Esophagus squamous epithelium (tissue), 5 donors: ENCODE data around the gene MYO6. TPM values are rescaled to one million over a fixed set of nuclear protein-coding genes. Genes with fewer than 3 reads are reported as not detected.

Experiments
- DNase-seq: peaks from one replicate; lab custom pipeline; 2025; lab: John Stamatoyannopoulos, UW
- H3K27ac ChIP-seq, 4 donors: fragments of 200-600 bp; sonication (generic); one replicate each; pipeline ENCODE4 v1.5.1; 2016 to 2019; ENCODE audit warnings: mild to moderate bottlenecking in 1 of 4
- H3K27me3 ChIP-seq, 4 donors: fragments of 200-600 bp; sonication (generic); 1 replicate in 3 of 4; 2 replicates in 1 of 4; pipeline versions ENCODE4 v1.5.1 to v1.6.0; 2017 to 2021; ENCODE audit warnings: antibody characterized with exemption in 1 of 4
- H3K36me3 ChIP-seq, 3 donors: fragments of 200-600 bp; sonication (generic); one replicate each; pipeline ENCODE4 v1.5.1; 2016 to 2019
- H3K4me1 ChIP-seq, 3 donors: fragments of 200-600 bp; sonication (generic); one replicate each; pipeline ENCODE4 v1.5.1; 2017 to 2019
- H3K4me3 ChIP-seq, 4 donors: fragments of 200-600 bp; sonication (generic); 1 replicate in 3 of 4; 2 replicates in 1 of 4; pipeline ENCODE4 v1.5.1; 2016 to 2019; ENCODE audit warnings: mild to moderate bottlenecking in 2 of 4, moderate library complexity in 1 of 4
- H3K9me3 ChIP-seq, 3 donors: fragments of 200-600 bp; sonication (generic); one replicate each; pipeline ENCODE4 v1.5.1; 2016 to 2019
- POLR2A ChIP-seq, 4 donors: fragments of 450-650 bp; IDR thresholded peaks; one replicate each; pipeline ENCODE4 v1.6.1; 2017; ENCODE audit warnings: antibody characterized with exemption in 4 of 4, mild to moderate bottlenecking in 4 of 4, moderate library complexity in 3 of 4
- WGBS, 2 donors: methylation state at CpG; one replicate each; pipeline ENCODE4 v1.1.5; 2018; 5-methylcytosine and 5-hydroxymethylcytosine counted together
- intact Hi-C: fragments of 100-400 bp; cut with DNase I; formaldehyde crosslinking; loops from one replicate; pipeline ENCODE4 v1.15.0; 2022
- total RNA-seq, 4 donors: library from RNA; depleted of rRNA; stranded (reverse); fragments of >200 nt; gene quantifications; one replicate each; pipeline ENCODE4 v1.1.0, GENCODE V29; 2016
- TF ChIP-seq, protein P1 (sequence below), 6 experiments: fragments of 450-650 bp in 4 of 6; fragments of 200-600 bp in 2 of 6; sonication (generic) in 2 of 6; IDR thresholded peaks; one replicate each; pipeline ENCODE4 v1.5.1; 2016 to 2019; ENCODE audit warnings: antibody characterized with exemption in 6 of 6, mild to moderate bottlenecking in 4 of 6, moderate library complexity in 4 of 6
- donor health status: DM: yes; HTN: yes; CAD: no.

MYO6 gene
- total RNA-seq, 4 donors from 2014 or later, result 22.1 to 37.0 (median 31.5) TPM

DNA sequence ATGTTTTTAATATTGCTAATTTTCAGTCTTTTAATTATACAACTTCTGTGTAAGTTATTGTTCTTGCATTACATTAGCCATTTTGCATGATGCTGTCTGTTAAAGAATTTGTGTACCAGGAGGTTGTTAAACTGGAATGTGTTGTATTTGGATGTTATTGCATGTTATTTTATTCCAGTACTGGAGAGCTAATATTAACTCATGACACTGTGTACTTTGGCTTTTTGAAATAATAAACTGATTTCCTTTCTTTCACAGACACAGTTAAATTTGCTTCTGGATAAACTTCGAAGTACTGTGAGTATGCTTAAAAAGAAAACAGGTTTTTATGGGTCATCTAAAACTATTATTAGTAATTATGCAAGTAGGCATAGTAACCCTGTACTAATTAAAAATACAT is 121.3 kb downstream of the MYO6 start:
- H3K4me1 ChIP-seq, result no peaks in the 10 kb centered on the region
- 52 to 55% methylated on average over 1 of the region's 1 CpG for WGBS, 2 donors

DNA sequence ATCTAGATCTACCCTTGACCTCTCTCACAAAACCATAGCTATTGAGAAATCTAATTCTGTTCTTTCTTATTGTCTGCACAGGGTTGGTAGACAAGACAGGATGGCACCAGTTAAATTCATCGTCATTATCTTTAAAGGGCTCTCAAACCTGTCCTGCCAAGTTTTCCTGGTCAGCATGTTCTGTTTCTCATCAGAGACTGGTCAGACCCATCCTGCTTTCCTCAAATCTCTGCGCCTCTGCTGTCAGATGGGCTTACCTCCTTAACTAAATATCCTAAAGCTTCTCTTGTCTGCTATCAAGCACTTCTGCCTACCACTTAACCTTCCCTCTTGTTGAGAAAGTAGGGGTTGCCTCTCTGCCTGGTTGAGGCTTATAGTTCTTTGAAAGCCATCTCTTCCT is 125.2 kb downstream of the MYO6 start:
- WGBS, 2 donors, result 88 to 97% methylated on average over 2 of the region's 2 CpGs
- H3K27me3 ChIP-seq, result no peaks in the 10 kb centered on the region
- peaks cover 0 to 83% (median 0%) of the 10 kb centered on the region in 3 donors for H3K36me3 ChIP-seq
- TF ChIP-seq POLR2A (IDR thresholded peaks at IDR 0.05), result no peak
- TF ChIP-seq, protein P1, sequence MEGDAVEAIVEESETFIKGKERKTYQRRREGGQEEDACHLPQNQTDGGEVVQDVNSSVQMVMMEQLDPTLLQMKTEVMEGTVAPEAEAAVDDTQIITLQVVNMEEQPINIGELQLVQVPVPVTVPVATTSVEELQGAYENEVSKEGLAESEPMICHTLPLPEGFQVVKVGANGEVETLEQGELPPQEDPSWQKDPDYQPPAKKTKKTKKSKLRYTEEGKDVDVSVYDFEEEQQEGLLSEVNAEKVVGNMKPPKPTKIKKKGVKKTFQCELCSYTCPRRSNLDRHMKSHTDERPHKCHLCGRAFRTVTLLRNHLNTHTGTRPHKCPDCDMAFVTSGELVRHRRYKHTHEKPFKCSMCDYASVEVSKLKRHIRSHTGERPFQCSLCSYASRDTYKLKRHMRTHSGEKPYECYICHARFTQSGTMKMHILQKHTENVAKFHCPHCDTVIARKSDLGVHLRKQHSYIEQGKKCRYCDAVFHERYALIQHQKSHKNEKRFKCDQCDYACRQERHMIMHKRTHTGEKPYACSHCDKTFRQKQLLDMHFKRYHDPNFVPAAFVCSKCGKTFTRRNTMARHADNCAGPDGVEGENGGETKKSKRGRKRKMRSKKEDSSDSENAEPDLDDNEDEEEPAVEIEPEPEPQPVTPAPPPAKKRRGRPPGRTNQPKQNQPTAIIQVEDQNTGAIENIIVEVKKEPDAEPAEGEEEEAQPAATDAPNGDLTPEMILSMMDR (IDR thresholded peaks at IDR 0.05), result no peak
- intact Hi-C loops, result no loop called here
- H3K4me1 ChIP-seq, result no peaks in the 10 kb centered on the region
- no peaks in the 10 kb centered on the region for H3K9me3 ChIP-seq
- no peak overlapping the region for H3K27ac ChIP-seq
- DNase-seq, result no peak
- no peak overlapping the region for H3K4me3 ChIP-seq

More for the DNA sequence above, 121.3 kb downstream of the MYO6 start:
- H3K36me3 ChIP-seq, result peaks cover 0 to 78% (median 0%) of the 10 kb centered on the region in 3 donors
- H3K9me3 ChIP-seq, result no peaks in the 10 kb centered on the region
- TF ChIP-seq, protein P1 (IDR thresholded peaks at IDR 0.05), result no peak
- no peak for TF ChIP-seq POLR2A (IDR thresholded peaks at IDR 0.05)
- H3K4me3 ChIP-seq, result no peak overlapping the region
- H3K27me3 ChIP-seq, result no peaks in the 10 kb centered on the region
- no peak for DNase-seq
- H3K27ac ChIP-seq, result no peak overlapping the region
- intact Hi-C loops, result no loop called here

DNA sequence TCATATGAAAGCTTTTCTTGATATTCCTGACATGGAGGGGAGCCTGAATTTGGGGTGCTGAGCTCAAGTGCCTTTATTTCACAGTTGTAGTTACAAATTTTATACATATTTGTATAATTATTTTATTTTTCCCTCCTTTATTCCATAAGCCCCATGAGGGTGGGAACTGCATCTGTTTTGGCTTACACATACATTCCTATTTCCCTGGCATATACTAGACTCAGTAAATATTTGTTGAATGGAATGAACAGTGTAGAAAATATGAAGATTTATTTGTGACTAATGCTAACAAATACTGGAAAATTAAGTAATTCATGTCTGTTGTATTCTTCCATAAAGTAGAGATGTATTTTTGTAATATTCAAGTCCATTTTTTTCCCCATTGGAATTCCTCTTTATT is 127.1 kb downstream of the MYO6 start:
- no peak overlapping the region for H3K4me3 ChIP-seq
- no peak for DNase-seq
- no peaks in the 10 kb centered on the region for H3K4me1 ChIP-seq
- TF ChIP-seq, protein P1 (IDR thresholded peaks at IDR 0.05), result no peak
- no peak for TF ChIP-seq POLR2A (IDR thresholded peaks at IDR 0.05)
- H3K36me3 ChIP-seq, result peaks cover 0 to 85% (median 0%) of the 10 kb centered on the region in 3 donors
- H3K27ac ChIP-seq, result no peak overlapping the region
- H3K9me3 ChIP-seq, result no peaks in the 10 kb centered on the region
- H3K27me3 ChIP-seq, result no peaks in the 10 kb centered on the region
- intact Hi-C loops, result no loop called here

DNA sequence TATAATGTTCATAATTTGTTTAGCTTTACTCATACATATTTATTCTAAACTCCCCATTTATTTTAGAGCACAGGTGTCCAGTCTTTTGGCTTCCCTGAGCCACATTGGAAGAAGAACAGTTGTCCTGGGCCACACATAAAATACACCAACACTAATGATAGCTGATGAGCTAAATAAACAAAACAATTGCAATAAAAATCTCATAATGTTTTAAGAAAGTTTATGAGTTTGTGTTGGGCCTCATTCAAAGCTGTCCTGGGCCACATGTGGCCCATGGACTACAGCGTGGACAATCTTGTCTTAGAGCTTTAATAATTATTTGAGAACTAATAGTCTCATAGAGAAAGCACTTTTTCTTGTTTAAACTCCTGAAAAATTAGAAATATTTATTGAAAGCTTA is 131.3 kb downstream of the MYO6 start:
- no peak overlapping the region for H3K4me3 ChIP-seq
- intact Hi-C loops, result no loop called here
- peaks cover 0 to 66% (median 0%) of the 10 kb centered on the region in 3 donors for H3K36me3 ChIP-seq
- TF ChIP-seq, protein P1 (IDR thresholded peaks at IDR 0.05), result no peak
- no peak for TF ChIP-seq POLR2A (IDR thresholded peaks at IDR 0.05)
- no peak overlapping the region for H3K27ac ChIP-seq
- 88 to 92% methylated on average over 1 of the region's 1 CpG for WGBS, 2 donors
- DNase-seq, result no peak
- H3K9me3 ChIP-seq, result no peaks in the 10 kb centered on the region
- H3K4me1 ChIP-seq, result no peaks in the 10 kb centered on the region
- H3K27me3 ChIP-seq, result no peaks in the 10 kb centered on the region

DNA sequence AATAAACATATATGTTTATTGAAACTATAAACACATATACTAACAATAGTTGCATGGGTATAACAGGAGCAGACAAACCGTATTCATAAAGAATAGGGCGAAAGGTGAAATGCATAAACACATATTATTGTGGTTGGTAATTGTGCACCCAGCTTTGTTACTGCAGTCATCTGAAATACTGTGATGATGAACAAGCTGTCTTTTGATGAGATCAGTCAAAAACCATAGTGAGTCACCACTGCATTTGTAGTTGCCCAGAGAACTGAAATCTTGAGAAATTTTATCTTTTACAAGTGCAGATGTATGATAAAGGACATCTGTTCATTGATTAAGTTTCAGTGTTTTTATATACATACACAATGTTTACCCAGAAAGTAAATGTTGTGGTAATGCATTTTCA is 133.7 kb downstream of the MYO6 start:
- Histone ChIP-seq H3K9me3 (no peaks in the 10 kb centered on the region), H3K36me3 (peaks cover 0 to 69% (median 0%) of the 10 kb centered on the region in 3 donors), H3K27ac (no peak overlapping the region), H3K27me3 (no peaks in the 10 kb centered on the region), H3K4me3 (no peak overlapping the region), H3K4me1 (no peaks in the 10 kb centered on the region)
- no peak for DNase-seq
- intact Hi-C loops, result no loop called here
- TF ChIP-seq, protein P1 (IDR thresholded peaks at IDR 0.05), result no peak
- TF ChIP-seq POLR2A (IDR thresholded peaks at IDR 0.05), result no peak
- 79 to 83% methylated on average over 2 of the region's 2 CpGs for WGBS, 2 donors
